IMR-90 (cell line): ENCODE data around the gene ZNF451. TPM values are rescaled to one million over a fixed set of nuclear protein-coding genes. Genes with fewer than 3 reads are reported as not detected.
A peak's percentile ranks its signal among the peaks of the same experiment; 100 is the strongest.

Source experiments
- ATAC-seq: fragments of 200-7000 bp; cut with Tn5 transposase; 2 replicates; pipeline ENCODE4 v1.9.1; 2020; ENCODE audit warnings: low read depth, mild to moderate bottlenecking, moderate library complexity
- BruUV-seq: library from RNA; stranded (reverse); fragments of 400-500 nt; replicated peaks from 2 replicates; lab custom pipeline; 2021; lab: Mats Ljungman, UMichigan
- CTCF ChIA-PET: fragments of 300-600 bp; formaldehyde crosslinking; extraction: SDS; loops from one replicate; lab custom pipeline; 2021; ENCODE audit warnings: antibody characterized with exemption; lab: Yijun Ruan, JAX
- POLR2A ChIA-PET: fragments of 300-600 bp; sonication (Branson Sonifier 250); formaldehyde crosslinking; loops from one replicate; lab custom pipeline; 2022; ENCODE audit warnings: antibody characterized with exemption; ENCODE audit not compliant: unreplicated experiment; lab: Charles Lee
- DNase-seq: peaks from one replicate; pipeline ENCODE4 v3.0.0; 2013
- H2AFZ ChIP-seq: replicated peaks from 2 replicates; pipeline ENCODE3; 2013; ENCODE audit warnings: low read length, mild to moderate bottlenecking; ENCODE audit not compliant: poor library complexity
- H2AK5ac ChIP-seq: 2 replicates; pipeline ENCODE4 v1.6.1; 2013; ENCODE audit warnings: low read depth, low read length, inconsistent platforms
- H2AK9ac ChIP-seq: replicated peaks from 2 replicates; pipeline ENCODE3; 2013; ENCODE audit warnings: mild to moderate bottlenecking, low read depth, low read length, moderate library complexity; ENCODE audit not compliant: poor library complexity
- H2BK120ac ChIP-seq: 2 replicates; pipeline ENCODE4 v1.6.1; 2013; ENCODE audit warnings: low read depth, low read length, inconsistent platforms
- H2BK15ac ChIP-seq: 3 replicates; pipeline ENCODE4 v1.6.1; 2013; ENCODE audit warnings: low read depth, low read length, inconsistent platforms
- H2BK20ac ChIP-seq: 2 replicates; pipeline ENCODE4 v1.6.1; 2013; ENCODE audit warnings: low read depth, mild to moderate bottlenecking, inconsistent platforms, low read length, moderate library complexity
- H2BK5ac ChIP-seq: 2 replicates; pipeline ENCODE4 v1.6.1; 2013; ENCODE audit warnings: mild to moderate bottlenecking, low read depth, low read length, inconsistent platforms; ENCODE audit not compliant: poor library complexity, severe bottlenecking
- H3K14ac ChIP-seq: replicated peaks from 2 replicates; pipeline ENCODE4 v1.6.1; 2013; ENCODE audit warnings: low read depth, low read length, inconsistent platforms
- H3K18ac ChIP-seq: 2 replicates; pipeline ENCODE4 v1.6.1; 2013; ENCODE audit warnings: low read depth, low read length, control low read depth
- H3K23ac ChIP-seq: 2 replicates; pipeline ENCODE4 v1.6.1; 2013; ENCODE audit warnings: low read depth, low read length, inconsistent platforms
- H3K27ac ChIP-seq: 2 replicates; pipeline ENCODE4 v1.5.1; 2013; ENCODE audit warnings: mild to moderate bottlenecking, control low read depth, low read length; ENCODE audit not compliant: insufficient read depth
- H3K27me3 ChIP-seq: 2 replicates; pipeline ENCODE4 v1.6.1; 2013; ENCODE audit warnings: low read length; ENCODE audit not compliant: control insufficient read depth, insufficient read depth
- H3K36me3 ChIP-seq: 2 replicates; pipeline ENCODE4 v1.6.1; 2013; ENCODE audit warnings: low read length, mixed read lengths; ENCODE audit not compliant: control insufficient read depth, insufficient read depth
- H3K4ac ChIP-seq: 2 replicates; pipeline ENCODE4 v1.6.1; 2013; ENCODE audit warnings: low read depth, low read length, inconsistent platforms
- H3K4me1 ChIP-seq: 2 replicates; pipeline ENCODE4 v1.6.1; 2013; ENCODE audit warnings: low read length, mixed read lengths; ENCODE audit not compliant: control insufficient read depth, insufficient read depth
- H3K4me2 ChIP-seq: 2 replicates; pipeline ENCODE4 v1.6.1; 2013; ENCODE audit warnings: low read depth, mild to moderate bottlenecking, control low read depth, low read length, moderate library complexity
- H3K4me3 ChIP-seq: 2 replicates; pipeline ENCODE4 v1.5.1; 2013; ENCODE audit warnings: low read depth, mild to moderate bottlenecking, control low read depth, low read length, moderate library complexity; ENCODE audit not compliant: insufficient read depth
- H3K56ac ChIP-seq: 2 replicates; pipeline ENCODE4 v1.6.1; 2013; ENCODE audit warnings: low read length, inconsistent platforms; ENCODE audit not compliant: insufficient read depth; ENCODE audit errors: extremely low read depth
- H3K79me1 ChIP-seq, 2 experiments: 2 replicates each; pipeline ENCODE4 v1.6.1; 2013; ENCODE audit warnings: low read length in 2 of 2, inconsistent platforms in 1 of 2, low read depth in 1 of 2
- H3K9ac ChIP-seq: 2 replicates; pipeline ENCODE4 v1.6.1; 2013; ENCODE audit warnings: low read depth, low read length, control low read depth
- H3K9me1 ChIP-seq: 2 replicates; pipeline ENCODE4 v1.6.1; 2013; ENCODE audit warnings: low read length, inconsistent platforms; ENCODE audit not compliant: insufficient read depth
- H3K9me3 ChIP-seq: 2 replicates; pipeline ENCODE4 v1.6.1; 2013; ENCODE audit warnings: low read length; ENCODE audit not compliant: control insufficient read depth, insufficient read depth
- H4K20me1 ChIP-seq: 2 replicates; pipeline ENCODE4 v1.6.1; 2013; ENCODE audit warnings: low read length, inconsistent platforms; ENCODE audit not compliant: insufficient read depth
- H4K5ac ChIP-seq: 2 replicates; pipeline ENCODE4 v1.6.1; 2013; ENCODE audit warnings: mild to moderate bottlenecking, low read depth, low read length, control low read depth
- H4K8ac ChIP-seq, 2 experiments: 2 replicates each; pipeline ENCODE4 v1.6.1; 2013; ENCODE audit warnings: low read depth in 2 of 2, low read length in 2 of 2, control low read depth in 1 of 2, inconsistent platforms in 1 of 2
- H4K91ac ChIP-seq: 2 replicates; pipeline ENCODE4 v1.6.1; 2013; ENCODE audit warnings: low read depth, low read length, inconsistent platforms; ENCODE audit not compliant: insufficient read depth
- CEBPB ChIP-seq: IDR thresholded peaks from 2 replicates; pipeline ENCODE4 v1.6.1; 2012; ENCODE audit warnings: low read depth, low read length, improper control_type of control experiment
- ELK1 ChIP-seq: fragments of 150-350 bp; IDR thresholded peaks from 2 replicates; pipeline ENCODE4 v1.6.1; 2016; ENCODE audit warnings: low read depth, mild to moderate bottlenecking, low read length, moderate library complexity, borderline replicate concordance
- FOS ChIP-seq: fragments of 150-350 bp; IDR thresholded peaks from 2 replicates; pipeline ENCODE4 v1.6.1; 2016; ENCODE audit warnings: low read depth, low read length
- MAFK ChIP-seq: IDR thresholded peaks from 2 replicates; pipeline ENCODE4 v1.6.1; 2012; ENCODE audit warnings: low read depth, low read length, improper control_type of control experiment
- MXI1 ChIP-seq: IDR thresholded peaks from 2 replicates; pipeline ENCODE4 v1.6.1; 2012; ENCODE audit warnings: low read depth, mild to moderate bottlenecking, low read length, moderate library complexity, borderline replicate concordance
- NFE2L2 ChIP-seq: fragments of 150-350 bp; IDR thresholded peaks from 2 replicates; pipeline ENCODE4 v1.6.1; 2016; ENCODE audit warnings: low read depth, mild to moderate bottlenecking, low read length
- POLR2A ChIP-seq: IDR thresholded peaks from 2 replicates; pipeline ENCODE4 v1.6.1; 2012; ENCODE audit warnings: mild to moderate bottlenecking, low read depth, low read length
- RAD21 ChIP-seq: IDR thresholded peaks from 2 replicates; pipeline ENCODE4 v1.6.1; 2012; ENCODE audit warnings: low read length, improper control_type of control experiment
- WGBS, 2 experiments: methylation state at CpG; one replicate each; pipeline versions ENCODE4 v1.1.5 to v1.1.7; 2013; ENCODE audit warnings: missing lambda C conversion rate in 2 of 2; ENCODE audit not compliant: insufficient read length in 1 of 2; ENCODE audit errors: extremely low coverage in 2 of 2; 5-methylcytosine and 5-hydroxymethylcytosine counted together
- dilution Hi-C: fragments of 300-500 bp; cut with HindIII; formaldehyde crosslinking; loops from one replicate; pipeline ENCODE4 v1.14.3; 2018; ENCODE audit warnings: low sequenced_read_pairs; ENCODE audit not compliant: unreplicated experiment
- in situ Hi-C: fragments of 300-500 bp; cut with MboI; formaldehyde crosslinking; loops from 3 replicates; pipeline ENCODE4 v1.14.3; 2019; ENCODE audit warnings: low sequenced_read_pairs, inconsistent platforms, mixed read lengths
- intact Hi-C: fragments of 100-400 bp; cut with micrococcal nuclease; formaldehyde crosslinking; loops from 2 replicates; pipeline ENCODE4 v1.10.0; 2022
- polyA plus RNA-seq, 3 experiments: library from polyadenylated mRNA; depleted of rRNA; stranded (reverse); fragments of >200 nt; gene quantifications; 2 replicates each; pipeline ENCODE4 v1.2.3, GENCODE V29; 2012; ENCODE audit warnings: low replicate concordance in 1 of 3
- total RNA-seq: library from RNA; depleted of rRNA; stranded (reverse); fragments of >200 nt; gene quantifications from 2 replicates; pipeline ENCODE4 v1.2.3, GENCODE V29; 2012

The ZNF451 gene
- total and polyA plus RNA-seq, 2 of the 4 experiments (the other 2 are of a cell fraction): 10.0 to 48.6 TPM

GRCh38 chr6:57177545-57178265 lies 87.7 kb downstream of the ZNF451 start:
- Histone ChIP-seq H3K14ac (peak overlapping the region; percentile 53), H2AK9ac (no peak overlapping the region), H4K8ac (peak overlapping the region; percentile 6 to 37; a peak in 2 of 4 replicates), H2BK15ac (no peak overlapping the region), H3K56ac (no peak overlapping the region), H4K91ac (0 out of 2 replicates have a peak overlapping the region, but pooled peaks have one; percentile 13), H4K5ac (no peak overlapping the region), H2AK5ac (peak overlapping the region; percentile 10; the same call in 1 of the 2 replicates), H3K18ac (no peak overlapping the region; the same call in 1 of the 2 replicates), H3K4me3 (no peak overlapping the region), H2BK120ac (no peak overlapping the region), H3K23ac (peak overlapping the region; percentile 36; the same call in 1 of the 2 replicates), H3K4ac (peak overlapping the region; percentile 44), H3K9me3 (no peaks in the 10 kb centered on the region), H3K4me1 (peaks cover 20% of the 10 kb centered on the region), H2BK20ac (no peak overlapping the region), H3K27me3 (no peaks in the 10 kb centered on the region), H2AFZ (no peak overlapping the region), H3K79me1 (peaks cover 0 to 47% of the 10 kb centered on the region in 2 experiments; a peak in 3 of 4 replicates), H4K20me1 (peaks cover 55% of the 10 kb centered on the region), H3K36me3 (peaks cover 21% of the 10 kb centered on the region), H2BK5ac (peak overlapping the region; percentile 47), H3K27ac (peak overlapping the region; percentile 57; the same call in 1 of the 2 replicates), H3K4me2 (peak overlapping the region; percentile 60), H3K9me1 (peaks cover 13% of the 10 kb centered on the region), H3K9ac (peak overlapping the region; percentile 43)
- ChIA-PET CTCF (no interaction called here), POLR2A (interaction anchor here (0.6 kb wide), 1 partner anchor 25 kb away, joined by 4 read pairs; no protein-coding TSS in a partner anchor)
- dilution Hi-C loops: no loop called here
- TF ChIP-seq POLR2A (no peak), NFE2L2 (no peak), CEBPB (no peak), MXI1 (no peak), ELK1 (no peak), MAFK (no peak), RAD21 (no peak), FOS (no peak)
- in situ Hi-C loops: no loop called here
- intact Hi-C loops: no loop called here
- WGBS, 2 experiments: 75% methylated on average over 4 of the region's 11 CpGs; no CpG with 5 or more reads in 1 of the 2 experiments
- BruUV-seq: no TSS peak
- ATAC-seq: peak; percentile 6
- DNase-seq: peak; percentile 30
